GM20000 (cell line): ENCODE measurements around the gene KSR1.

Experiments used
- DNase-seq: peaks from one replicate; pipeline ENCODE4 v3.0.0; 2012; ENCODE audit warnings: low spot score
- TF ChIP-seq, protein P1 (sequence below): IDR thresholded peaks from 2 replicates; pipeline ENCODE4 v1.5.1; 2012; ENCODE audit warnings: mild to moderate bottlenecking, control low read depth; ENCODE audit errors: extremely low read depth, missing control alignments

KSR1 gene

GRCh38 chr17:27478901-27479538 lies 22.8 kb downstream of the KSR1 start:
- TF ChIP-seq, protein P1, sequence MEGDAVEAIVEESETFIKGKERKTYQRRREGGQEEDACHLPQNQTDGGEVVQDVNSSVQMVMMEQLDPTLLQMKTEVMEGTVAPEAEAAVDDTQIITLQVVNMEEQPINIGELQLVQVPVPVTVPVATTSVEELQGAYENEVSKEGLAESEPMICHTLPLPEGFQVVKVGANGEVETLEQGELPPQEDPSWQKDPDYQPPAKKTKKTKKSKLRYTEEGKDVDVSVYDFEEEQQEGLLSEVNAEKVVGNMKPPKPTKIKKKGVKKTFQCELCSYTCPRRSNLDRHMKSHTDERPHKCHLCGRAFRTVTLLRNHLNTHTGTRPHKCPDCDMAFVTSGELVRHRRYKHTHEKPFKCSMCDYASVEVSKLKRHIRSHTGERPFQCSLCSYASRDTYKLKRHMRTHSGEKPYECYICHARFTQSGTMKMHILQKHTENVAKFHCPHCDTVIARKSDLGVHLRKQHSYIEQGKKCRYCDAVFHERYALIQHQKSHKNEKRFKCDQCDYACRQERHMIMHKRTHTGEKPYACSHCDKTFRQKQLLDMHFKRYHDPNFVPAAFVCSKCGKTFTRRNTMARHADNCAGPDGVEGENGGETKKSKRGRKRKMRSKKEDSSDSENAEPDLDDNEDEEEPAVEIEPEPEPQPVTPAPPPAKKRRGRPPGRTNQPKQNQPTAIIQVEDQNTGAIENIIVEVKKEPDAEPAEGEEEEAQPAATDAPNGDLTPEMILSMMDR, result no peak
- DNase-seq, result no peak

DNA sequence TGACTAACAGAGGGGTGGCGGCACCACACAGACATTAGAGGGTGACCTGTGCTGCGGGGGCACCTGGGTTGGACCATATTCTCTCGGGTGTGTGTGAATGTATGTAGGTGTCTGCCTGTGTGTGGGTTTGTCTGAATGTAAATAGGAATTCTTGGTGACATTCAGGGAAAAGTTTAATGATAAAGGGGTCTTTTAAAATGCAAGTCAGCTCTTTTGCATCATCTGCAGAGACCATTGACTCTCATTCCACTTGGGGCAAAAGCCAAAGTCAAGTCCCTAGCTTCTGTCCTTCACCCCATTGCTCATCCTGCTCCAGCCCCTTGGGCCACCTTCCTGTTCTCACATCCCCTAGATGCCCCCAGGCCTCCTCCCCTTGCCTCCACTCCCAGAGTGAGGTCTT lies 23.6 kb downstream of the KSR1 start:
- TF ChIP-seq, protein P1, result no peak
- DNase-seq, result no peak

- TF ChIP-seq, protein P1, result no peak
These were observed 24.5 kb downstream of the KSR1 start for GRCh38 chr17:27480699-27481098.

DNA sequence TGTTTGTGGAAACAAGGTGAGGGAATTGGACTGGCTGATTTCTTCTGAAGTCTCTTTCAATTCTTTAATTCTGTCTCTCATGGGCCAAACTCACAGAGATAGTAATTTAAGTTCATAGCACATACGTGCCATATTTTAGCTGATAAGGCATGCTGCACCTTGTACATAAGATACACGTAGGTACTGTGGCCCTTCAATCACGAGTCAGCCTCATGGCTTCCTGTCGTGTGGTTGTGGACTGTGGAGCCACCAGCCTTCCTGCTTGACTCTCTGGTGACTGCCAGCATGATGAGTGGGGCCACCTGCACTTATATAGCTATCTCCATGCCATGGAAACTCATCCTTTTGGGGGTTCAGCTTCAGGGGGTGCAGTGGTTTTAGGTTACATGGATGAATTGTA lies 25.1 kb downstream of the KSR1 start:
- TF ChIP-seq, protein P1, result no peak
- no peak for DNase-seq

More at GRCh38 chr17:27480699-27481098, 24.5 kb downstream of the KSR1 start:
- DNase-seq, result no peak

GRCh38 chr17:27485125-27485524 lies 28.9 kb downstream of the KSR1 start:
- TF ChIP-seq, protein P1, result no peak
- no peak for DNase-seq

- DNase-seq, result no peak
- TF ChIP-seq, protein P1, result no peak
These were observed 29.7 kb downstream of the KSR1 start for GRCh38 chr17:27485716-27486495.

DNA sequence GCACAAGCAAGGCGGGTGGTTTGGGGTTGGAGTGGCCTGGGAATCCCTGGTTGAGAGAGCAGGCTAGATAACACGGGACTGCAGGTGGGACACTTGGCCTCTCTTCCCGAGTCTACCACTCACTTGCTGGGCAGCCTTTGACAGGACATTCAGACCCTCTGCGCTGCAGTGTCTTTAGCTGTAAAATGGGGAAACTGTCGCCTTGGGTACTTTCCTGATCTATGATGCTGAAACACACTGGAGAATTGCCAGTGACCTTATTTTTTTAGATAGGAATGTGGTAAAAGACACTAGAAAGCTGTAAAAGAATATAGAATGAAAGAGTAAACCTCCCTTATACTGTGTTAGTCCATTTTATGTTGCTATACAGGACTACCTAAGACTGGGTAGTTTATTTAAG lies 30.5 kb downstream of the KSR1 start:
- TF ChIP-seq, protein P1, result no peak
- DNase-seq, result no peak
